K562 (cell line): ENCODE measurements around the gene FAM107B. TPM values are rescaled to one million over a fixed set of nuclear protein-coding genes. Genes with fewer than 3 reads are reported as not detected.

Source experiments
- ATAC-seq: fragments of 200-7000 bp; cut with Tn5 transposase; 3 replicates; pipeline ENCODE4 v1.9.1; 2020; ENCODE audit warnings: moderate library complexity
- Bru-seq: library from RNA; stranded (reverse); fragments of 400-500 nt; gene quantifications from one replicate; lab custom pipeline; 2021; lab: Mats Ljungman, UMichigan
- BruChase-seq, 2 experiments: library from RNA; stranded (reverse); fragments of 400-500 nt; gene quantifications; one replicate each; lab custom pipeline; 2021; lab: Mats Ljungman, UMichigan
- BruUV-seq: library from RNA; stranded (reverse); fragments of 400-500 nt; replicated peaks from 2 replicates; lab custom pipeline; 2021; lab: Mats Ljungman, UMichigan
- CTCF ChIA-PET: fragments of 300-600 bp; formaldehyde crosslinking; extraction: SDS; loops from one replicate; lab custom pipeline; 2021; ENCODE audit warnings: low intra/inter-chr PET ratio; lab: Yijun Ruan, JAX
- POLR2A ChIA-PET: fragments of 300-600, 350-650 bp; sonication (Branson Sonifier 250); formaldehyde crosslinking; extraction: SDS; loops from one replicate; lab custom pipeline; 2021; ENCODE audit warnings: antibody characterized with exemption, inconsistent platforms; lab: Yijun Ruan, JAX
- DNase-seq, 4 experiments: peaks; one replicate each; pipeline versions ENCODE4 v3.0.0 to v3.0.0-alpha.2; 2011 to 2018; ENCODE audit warnings: low spot score in 3 of 4, mixed read lengths in 3 of 4; ENCODE audit errors: extremely low read depth in 1 of 4
- FAIRE-seq: peaks from 2 replicates; lab custom pipeline; 2011; peaks lifted over from hg19 to GRCh38; lab: Jason Lieb, UNC
- H2AFZ ChIP-seq: 2 replicates; pipeline ENCODE4 v1.6.0; 2011; ENCODE audit warnings: low read depth, low read length, control low read depth, inconsistent platforms
- H3K27ac ChIP-seq: fragments of 200-600 bp; 3 replicates; pipeline ENCODE4 v1.8.0; 2011; ENCODE audit warnings: low read depth, mild to moderate bottlenecking, control low read depth, inconsistent platforms, low read length, moderate library complexity, mixed read lengths; ENCODE audit errors: extremely low read depth
- H3K27me3 ChIP-seq, 2 experiments: fragments of 300-600 bp in 1 of 2; 2 replicates in 1 of 2; 3 replicates in 1 of 2; pipeline versions ENCODE4 v1.6.0 to v1.8.0; 2011; ENCODE audit warnings: inconsistent platforms in 2 of 2, low read length in 2 of 2, mild to moderate bottlenecking in 1 of 2, mixed read lengths in 1 of 2, moderate library complexity in 1 of 2; ENCODE audit not compliant: control insufficient read depth in 2 of 2, insufficient read depth in 2 of 2
- H3K36me3 ChIP-seq: fragments of 300-600 bp; 3 replicates; pipeline ENCODE4 v1.8.0; 2011; ENCODE audit warnings: mild to moderate bottlenecking, low read length, inconsistent platforms; ENCODE audit not compliant: control insufficient read depth, insufficient read depth
- H3K4me1 ChIP-seq, 2 experiments: fragments of 200-600 bp in 1 of 2; replicated peaks in 1 of 2; 2 replicates in 1 of 2; 3 replicates in 1 of 2; pipeline versions ENCODE4 v1.5.1 to v1.8.0; 2011; ENCODE audit warnings: inconsistent platforms in 2 of 2, low read length in 2 of 2, mild to moderate bottlenecking in 1 of 2, mixed read lengths in 1 of 2, moderate library complexity in 1 of 2; ENCODE audit not compliant: control insufficient read depth in 2 of 2, insufficient read depth in 2 of 2
- H3K4me2 ChIP-seq: 2 replicates; pipeline ENCODE4 v1.6.1; 2011; ENCODE audit warnings: low read length, control low read depth, inconsistent platforms, mixed read lengths; ENCODE audit not compliant: insufficient read depth
- H3K4me3 ChIP-seq: fragments of 200-600 bp; sonication (generic), shearing (Covaris generic); 2 replicates; pipeline ENCODE4 v1.5.1; 2016; ENCODE audit warnings: control low read depth, inconsistent platforms
- H3K79me2 ChIP-seq: fragments of 200-600 bp; 3 replicates; pipeline ENCODE4 v1.8.0; 2011; ENCODE audit warnings: low read length, inconsistent platforms; ENCODE audit not compliant: control insufficient read depth, insufficient read depth
- H3K9ac ChIP-seq, 2 experiments: 2 replicates each; pipeline versions ENCODE4 v1.6.0 to v1.6.1; 2011; ENCODE audit warnings: low read depth in 2 of 2, low read length in 2 of 2, control low read depth in 1 of 2, inconsistent platforms in 1 of 2, mild to moderate bottlenecking in 1 of 2, mixed read lengths in 1 of 2; ENCODE audit not compliant: insufficient read depth in 1 of 2
- H3K9me1 ChIP-seq: one replicate; pipeline ENCODE4 v1.6.0; 2011; ENCODE audit warnings: inconsistent platforms, mild to moderate bottlenecking, low read length, moderate library complexity; ENCODE audit not compliant: control insufficient read depth, insufficient read depth
- H3K9me3 ChIP-seq: replicated peaks from 2 replicates; pipeline ENCODE4 v1.5.1; 2011; ENCODE audit warnings: low read depth, low read length, inconsistent platforms; ENCODE audit not compliant: control insufficient read depth, insufficient read depth
- H4K20me1 ChIP-seq: replicated peaks from 2 replicates; pipeline ENCODE4 v1.6.1; 2011; ENCODE audit warnings: low read length, inconsistent platforms, mixed read lengths; ENCODE audit not compliant: control insufficient read depth, insufficient read depth
- ATF1 ChIP-seq, 2 experiments: fragments of 450-650 bp in 1 of 2; IDR thresholded peaks; 2 replicates each; pipeline ENCODE4 v1.6.1; 2016; ENCODE audit warnings: missing compliant biosample characterization in 1 of 2, missing genetic modification characterization in 1 of 2
- FOXJ3 ChIP-seq: sonication (generic); formaldehyde crosslinking; IDR thresholded peaks from 2 replicates; pipeline ENCODE4 v1.4.0; 2020; ENCODE audit warnings: mild to moderate bottlenecking, missing genetic modification reagents
- SREBF2 ChIP-seq: sonication (generic); formaldehyde crosslinking; IDR thresholded peaks from 2 replicates; pipeline ENCODE4 v1.4.0; 2020; ENCODE audit warnings: mild to moderate bottlenecking, missing genetic modification reagents
- ZNF197 ChIP-seq: fragments of 200-800 bp; sonication (Bioruptor generic); IDR thresholded peaks from 2 replicates; pipeline ENCODE4 v1.6.1; 2016; ENCODE audit warnings: low read depth, missing genetic modification characterization, missing compliant biosample characterization
- WGBS: fragments of 100-300 bp; shearing (Covaris generic); methylation state at CpG from one replicate; pipeline ENCODE4 v1.1.6; 2016; ENCODE audit warnings: low coverage, mixed read lengths; ENCODE audit not compliant: insufficient coverage; ENCODE audit errors: missing lambda C conversion rate; 5-methylcytosine and 5-hydroxymethylcytosine counted together
- in situ Hi-C: fragments of 300-500 bp; cut with MboI; formaldehyde crosslinking; loops from 4 replicates; pipeline ENCODE4 v1.15.0; 2018; ENCODE audit warnings: inconsistent platforms, mixed read lengths
- intact Hi-C: fragments of 100-400 bp; cut with micrococcal nuclease; formaldehyde crosslinking; loops from 2 replicates; pipeline ENCODE4 v1.14.2; 2022
- long read RNA-seq, 3 experiments: library from polyadenylated mRNA in 2 of 3; library from RNA in 1 of 3; unstranded in 2 of 3; stranded (forward) in 1 of 3; transcript quantifications; one replicate each; pipeline ENCODE4 v2.0.0, GENCODE V29; 2019 to 2022
- polyA minus RNA-seq, 3 experiments: library from RNA; depleted of rRNA, polyadenylated mRNA; stranded (reverse); fragments of >200 nt; gene quantifications; 2 replicates each; pipeline ENCODE4 v1.2.3, GENCODE V29; 2011
- polyA plus RNA-seq, 8 experiments: library from polyadenylated mRNA; depleted of rRNA in 4 of 8; stranded (reverse) in 5 of 8; unstranded in 3 of 8; fragments of >200 nt; fragmentation: Nextera tagmentation in 2 of 8; fragmentation: Illumina TruSeq in 1 of 8; extraction: Ambion mirVana in 2 of 8; extraction: Trizol in 1 of 8; gene quantifications; 2 replicates each; pipeline versions ENCODE4 v1.2.1 to v1.2.3, GENCODE V29; 2011 to 2014; ENCODE audit warnings: inconsistent platforms in 1 of 8, missing spikeins in 1 of 8
- total RNA-seq, 7 experiments: library from RNA; depleted of rRNA in 6 of 7; stranded (reverse); fragments of >200 nt in 6 of 7; fragmentation: Illumina TruSeq in 2 of 7; extraction: Trizol in 2 of 7; gene quantifications; 2 replicates each; pipeline versions ENCODE4 v1.2.1 to v1.2.3, GENCODE V29; 2011 to 2021; ENCODE audit warnings: low replicate concordance in 1 of 7

The FAM107B gene
- 0.28 and 0.49 TPM in 2 replicates for total RNA-seq (2011; cell fraction: chromatin; rRNA removed; ENCODE audit: low replicate concordance)
- total RNA-seq (2011; cell fraction: nucleolus; rRNA removed) = not detected in 2 replicates
- 0.31 and 0.37 TPM in 2 replicates for total RNA-seq (2011; cell fraction: nucleoplasm; rRNA removed)
- total RNA-seq (2014; rRNA removed) = 0.82 and 2.8 TPM in 2 replicates
- 1.8 and 2.0 TPM in 2 replicates for total RNA-seq (2014; rRNA removed; fragmentation: Illumina TruSeq; extraction: Trizol)
- total RNA-seq (2015; rRNA removed; fragmentation: Illumina TruSeq; extraction: Trizol) = 0.94 and 1.5 TPM in 2 replicates
- 2.0 and 2.3 TPM in 2 replicates for total RNA-seq (2021)
- polyA plus RNA-seq (2011; rRNA removed) = 0.39 and 0.40 TPM in 2 replicates
- 0.09 and 0.29 TPM in 2 replicates for polyA plus RNA-seq (2011; cell fraction: cytosol; rRNA removed)
- polyA plus RNA-seq (2011; cell fraction: nucleus; rRNA removed) = 0.07 and 0.11 TPM in 2 replicates
- 0.90 and 13.2 TPM in 2 replicates for polyA plus RNA-seq (2012)
- polyA plus RNA-seq (2014; fragmentation: Illumina TruSeq; extraction: Trizol) = 1.9 and 2.0 TPM in 2 replicates
- under 1 TPM; 0.48 TPM for polyA plus RNA-seq (2014; fragmentation: Nextera tagmentation; extraction: Ambion mirVana)
- 1.1 and 1.4 TPM in 2 replicates for polyA plus RNA-seq (2014; rRNA removed)
- 0.32 and 0.63 TPM in 2 replicates for polyA minus RNA-seq (2011; rRNA and poly(A)+ RNA removed)
- not detected in 2 replicates for polyA minus RNA-seq (2011; cell fraction: cytosol; rRNA and poly(A)+ RNA removed)
- polyA minus RNA-seq (2011; cell fraction: nucleus; rRNA and poly(A)+ RNA removed) = not detected in 2 replicates
- Bru-seq, nascent RNA = percentile 24 among the genes with signal in this experiment
- BruChase-seq, experiment 1, labeled RNA remaining after a 2-hour chase = percentile 31 among the genes with signal in this experiment
- percentile 28 among the genes with signal in this experiment for BruChase-seq, experiment 2, labeled RNA remaining after a 6-hour chase
- long read RNA-seq, experiment 1, partial matches to known transcripts = 0 of 2 reads
- long read RNA-seq, experiment 1, other reads (novel, unspliced or antisense) = 0 of 2 reads
- long read RNA-seq, experiment 2 = 0 reads
- long read RNA-seq, experiment 3 = 0 reads

DNA sequence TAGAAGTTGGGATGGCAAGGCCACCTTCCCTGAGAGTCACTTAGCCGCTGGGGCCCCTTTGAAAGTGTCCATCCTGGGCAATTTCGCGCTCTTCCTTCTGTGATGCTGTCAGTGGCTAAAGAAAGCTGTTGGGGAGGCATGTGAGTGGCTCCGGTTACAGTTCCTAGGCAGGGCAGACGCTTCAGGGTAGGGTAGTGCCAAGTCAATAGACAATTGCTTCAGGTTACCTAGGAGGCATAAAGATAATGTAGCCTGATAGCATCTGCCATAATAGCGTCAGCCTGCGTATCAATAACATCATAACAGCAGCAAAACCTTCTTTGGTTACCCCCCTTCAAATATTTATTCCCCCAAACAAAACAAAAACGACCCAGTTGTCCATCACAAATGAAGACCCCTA lies at the start of gene FAM107B:
Gene FAM107B, minus strand, starts transcription at position 101 of the 400 bp plus-strand sequence. CDS start 234 bp downstream, outside the sequence.
- H3K4me3 ChIP-seq = no peak within 1 kb of the TSS
- intact Hi-C loops (no loop called here), in situ Hi-C loops (no loop called here)
- CTCF ChIA-PET = no interaction called here
- H3K79me2 ChIP-seq = no peaks in the 10 kb centered on the region
- FAIRE-seq (no peak), DNase-seq (no peak), ATAC-seq (no peak)
- H2AFZ ChIP-seq = no peak within 1 kb of the TSS
- no peaks in the 10 kb centered on the region for H3K4me1 ChIP-seq
- H3K9me1 ChIP-seq = no peaks in the 10 kb centered on the region
- 0% methylated on average over 5 of the region's 8 CpGs for WGBS
- POLR2A ChIA-PET = no interaction called here
- H4K20me1 ChIP-seq = no peaks in the 10 kb centered on the region; the same call in 1 of the 2 replicates
- no peak within 1 kb of the TSS for H3K27ac ChIP-seq
- H3K4me2 ChIP-seq = no peak within 1 kb of the TSS
- no peak within 1 kb of the TSS for H3K9ac ChIP-seq
- no peaks in the 10 kb centered on the region for H3K36me3 ChIP-seq
- no TSS peak for BruUV-seq
- no peak for TF ChIP-seq ZNF197 (CRISPR knock-in tag)
- TF ChIP-seq FOXJ3 = no peak
- no peak for TF ChIP-seq SREBF2 (CRISPR knock-in tag)
- TF ChIP-seq ATF1 (CRISPR knock-in tag; IDR thresholded peaks at IDR 0.05) = no peak
- no peak for TF ChIP-seq ATF1 (tag; IDR thresholded peaks at IDR 0.05)
- peaks cover 25 to 31% of the 10 kb centered on the region in 2 experiments for H3K27me3 ChIP-seq
- H3K9me3 ChIP-seq = no peaks in the 10 kb centered on the region
